Right renal cortex interstitium (tissue), 3 donors: ENCODE results near the gene TARDBP. TPM values are rescaled to one million over a fixed set of nuclear protein-coding genes. Genes with fewer than 3 reads are reported as not detected.
"Not testable (repeated sequence)": the region's sequence is repeated elsewhere in the genome, so short reads cannot be mapped to it uniquely, and the experiment has no call there.

Experiments used
- DNase-seq, 3 donors: peaks; one replicate each; pipeline ENCODE4 v3.0.0-alpha.2; 2013; ENCODE audit warnings: low read depth in 3 of 3, low spot score in 2 of 3
- polyA plus RNA-seq, 3 donors: library from polyadenylated mRNA; unstranded; fragments of 120-200 nt; gene quantifications; one replicate each; pipeline ENCODE4 v1.2.1, GENCODE V29; 2013; ENCODE audit not compliant: insufficient read length in 3 of 3

The TARDBP gene
- 100 to 1,000 TPM; 331 to 348 (median 336) TPM for polyA plus RNA-seq

DNA sequence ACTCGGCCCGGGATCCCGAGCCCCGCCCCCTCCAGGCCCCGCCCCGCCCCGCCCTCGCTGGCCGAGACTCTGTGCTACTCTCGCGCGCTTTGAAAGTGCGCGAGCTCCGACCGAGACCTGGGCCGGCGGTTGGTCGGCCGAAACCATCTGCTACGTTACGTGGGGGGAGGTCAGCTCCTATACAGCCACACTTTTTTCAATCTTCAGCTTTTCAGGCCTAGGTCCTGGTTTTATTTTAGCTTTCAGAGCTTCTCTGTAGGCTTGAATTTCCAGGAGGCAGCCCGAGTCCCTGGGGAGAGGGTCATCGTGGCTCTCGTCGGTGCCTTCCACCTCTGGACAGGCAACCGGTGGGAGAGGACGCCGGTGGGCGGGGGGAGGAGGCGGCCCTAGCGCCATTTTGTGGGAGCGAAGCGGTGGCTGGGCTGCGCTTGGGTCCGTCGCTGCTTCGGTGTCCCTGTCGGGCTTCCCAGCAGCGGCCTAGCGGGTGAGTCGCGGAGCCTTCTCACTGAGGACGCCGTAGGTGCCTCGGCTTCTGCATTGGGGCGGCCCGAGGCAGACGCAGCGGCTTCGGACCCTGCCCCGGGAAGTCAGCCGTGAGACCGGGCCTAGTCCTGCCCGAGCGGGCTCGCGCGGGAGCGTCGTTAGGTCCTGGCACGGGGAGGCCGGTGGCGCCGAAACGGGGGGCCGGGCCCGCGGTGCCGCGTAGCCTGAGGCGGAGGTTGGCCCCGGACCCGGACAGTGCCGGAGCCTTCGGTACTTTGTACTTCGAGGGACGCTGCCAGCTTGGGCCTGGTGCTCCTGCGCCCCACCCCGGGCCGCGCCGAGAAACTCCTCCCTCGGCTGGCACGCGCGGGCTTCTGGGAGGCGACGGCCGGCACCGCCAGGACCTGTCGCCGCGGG lies at the start of gene TARDBP:
Gene TARDBP, plus strand, starts transcription at position 395 of the 900 bp plus-strand sequence. CDS start 1,074 bp downstream, outside the sequence.
- peak; percentile 86 to 96 (median 93) for DNase-seq

DNA sequence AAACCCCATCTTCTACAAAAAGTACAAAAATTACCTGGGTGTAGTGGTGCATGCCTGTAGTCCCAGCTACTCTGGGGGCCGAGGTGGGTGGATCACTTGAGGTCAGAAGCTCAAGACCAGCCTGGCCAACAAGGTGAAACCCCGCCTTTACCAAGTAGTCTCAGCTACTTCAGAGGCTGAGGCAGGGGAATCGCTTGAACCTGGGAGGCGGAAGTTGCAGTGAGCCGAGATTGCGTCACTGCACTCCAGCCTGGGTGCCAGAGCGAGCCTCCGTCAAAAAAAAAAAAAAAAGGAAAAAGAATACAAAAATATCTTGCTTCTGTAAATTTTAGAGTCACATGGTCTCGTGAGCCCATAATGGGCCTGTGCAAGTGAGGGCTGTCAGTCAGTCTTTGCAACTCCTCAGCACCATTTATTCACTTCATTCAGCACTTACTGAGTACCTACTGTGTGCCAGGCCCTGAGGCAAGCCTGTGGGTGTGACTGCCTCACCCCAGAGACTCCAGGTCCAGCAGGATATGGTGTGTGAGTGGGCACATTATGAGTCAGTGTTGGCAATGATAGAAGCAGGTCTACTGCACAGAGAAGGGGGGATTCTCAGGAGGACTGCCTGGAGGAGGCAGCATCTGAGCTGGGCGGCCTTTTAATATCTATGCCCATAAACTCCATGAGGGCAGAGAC lies 46.8 kb upstream of the TARDBP start:
- no peak for DNase-seq

GRCh38 chr1:10967090-10967489 lies 45.4 kb upstream of the TARDBP start:
- DNase-seq, result no peak

GRCh38 chr1:10968411-10968826 lies 44.0 kb upstream of the TARDBP start:
- no peak for DNase-seq

DNA sequence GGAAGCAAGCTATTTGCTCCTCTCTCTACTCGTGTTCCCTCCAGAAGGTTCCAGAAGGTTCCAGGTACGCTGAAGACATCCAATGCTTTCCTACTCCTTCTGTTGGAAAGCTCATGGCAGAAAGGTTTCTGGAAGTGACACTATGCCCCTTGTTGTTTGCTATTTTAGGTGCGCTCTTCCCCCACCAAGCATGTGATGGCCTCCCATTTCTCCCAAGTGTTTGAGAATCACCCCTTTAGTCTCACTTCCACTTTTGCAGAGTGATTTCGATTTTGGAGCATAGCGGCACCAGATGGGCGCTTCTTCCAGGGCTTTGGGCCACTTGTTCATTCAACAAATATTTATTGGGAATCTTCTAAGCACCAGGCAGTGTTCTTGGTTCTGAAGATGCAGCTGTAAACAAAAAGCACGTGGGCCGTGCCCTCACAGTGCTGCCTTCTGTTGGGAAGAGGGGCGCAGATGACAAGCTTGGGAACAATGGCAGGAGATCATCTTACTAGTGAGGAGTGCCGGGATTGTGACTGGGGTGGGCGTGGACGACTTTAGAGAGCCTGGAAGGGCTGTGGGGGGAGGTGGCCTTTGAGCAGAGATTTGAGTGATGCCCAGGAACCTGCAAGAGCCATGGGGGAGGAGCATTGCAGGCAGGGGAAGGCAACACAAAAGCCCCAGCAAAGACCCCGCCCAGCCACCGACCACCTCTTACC lies 43.0 kb upstream of the TARDBP start:
- no peak for DNase-seq

GRCh38 chr1:10969971-10970332 lies 42.5 kb upstream of the TARDBP start:
- DNase-seq, result no peak

GRCh38 chr1:10973552-10973951 lies 38.9 kb upstream of the TARDBP start:
- no peak for DNase-seq

DNA sequence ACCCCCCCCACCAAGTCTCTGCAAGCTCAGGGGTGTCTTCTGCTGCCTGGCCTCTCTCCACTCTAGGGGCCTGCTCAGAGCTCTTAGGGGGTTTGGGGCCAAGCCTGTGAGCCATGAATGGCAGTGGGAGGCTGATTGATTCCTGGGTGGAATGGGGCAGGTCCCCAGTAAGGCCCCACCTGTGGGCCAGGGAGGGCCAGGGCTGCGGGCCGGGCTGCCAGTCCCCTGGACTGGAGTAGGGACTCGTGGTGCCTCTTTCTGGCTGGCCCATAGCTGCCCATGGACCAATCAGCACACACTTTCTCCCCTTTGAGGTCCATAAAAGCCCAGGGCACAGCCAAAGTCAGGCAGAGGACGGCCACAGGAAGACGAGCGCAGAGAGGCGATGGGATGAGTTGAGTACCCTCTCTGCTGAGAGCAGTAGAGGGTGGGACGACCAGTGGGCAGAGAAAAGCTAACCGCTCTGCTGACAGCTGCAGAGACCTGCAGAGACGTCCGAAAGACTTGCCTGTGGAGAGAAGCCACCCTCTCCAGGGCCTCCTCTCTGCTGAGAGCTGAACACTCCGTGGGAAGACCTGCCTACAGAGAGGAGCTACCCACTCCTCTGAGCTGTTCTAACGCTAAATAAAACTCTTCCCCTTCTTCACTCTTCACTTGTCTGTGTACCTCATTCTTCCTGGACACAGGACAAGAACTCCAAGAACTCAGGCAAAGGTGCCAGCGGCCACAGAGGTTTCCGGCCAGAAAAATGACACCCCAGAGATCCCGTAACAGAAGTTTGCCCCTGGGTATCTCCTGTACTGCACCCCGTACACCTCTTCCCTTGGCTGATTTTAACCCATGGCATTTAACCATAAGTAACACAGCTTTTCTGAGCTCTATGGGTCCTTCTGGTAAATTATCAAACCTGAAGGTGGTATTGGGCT lies 38.2 kb upstream of the TARDBP start:
- no peak for DNase-seq

DNA sequence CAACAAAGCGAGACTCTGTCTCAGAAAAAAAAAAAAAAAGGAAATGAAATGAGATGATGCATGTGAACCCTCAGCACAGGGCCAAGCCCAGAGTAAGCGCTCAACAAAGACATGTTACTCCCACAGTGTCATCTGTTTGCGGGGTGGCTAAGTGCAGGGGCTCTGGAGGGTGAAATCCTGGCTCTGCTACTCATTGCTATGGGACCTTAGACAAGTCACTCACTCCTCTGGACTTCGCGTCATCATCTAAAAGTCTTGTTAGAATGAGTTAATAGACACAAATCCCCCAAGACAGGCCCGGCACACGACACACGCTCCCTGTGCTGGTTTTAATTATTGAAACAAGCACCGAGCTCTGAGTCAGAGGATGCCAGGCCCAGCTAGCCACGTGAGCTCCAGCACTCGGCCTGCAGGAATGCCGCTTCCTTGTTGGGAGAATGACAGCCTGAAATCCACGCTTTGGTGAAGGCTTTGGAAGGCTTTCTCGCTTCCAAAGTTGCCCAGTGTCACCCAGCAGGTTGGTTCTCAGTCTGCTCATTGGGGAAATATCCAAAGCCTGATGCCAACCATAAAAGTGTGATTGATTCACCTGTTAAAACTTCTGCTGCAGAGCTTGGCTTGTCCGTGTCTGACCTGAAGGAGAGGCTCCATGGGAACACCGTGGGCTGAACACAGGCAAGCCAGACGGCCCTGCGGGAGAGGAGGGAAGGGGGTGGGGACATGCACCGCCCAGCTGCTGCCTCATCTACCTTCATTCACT lies 36.7 kb upstream of the TARDBP start:
- no peak for DNase-seq

GRCh38 chr1:10978719-10979118 lies 33.7 kb upstream of the TARDBP start:
- no peak for DNase-seq

- DNase-seq, result no peak
Observed at GRCh38 chr1:10979483-10979920, 33.0 kb upstream of the TARDBP start.

DNA sequence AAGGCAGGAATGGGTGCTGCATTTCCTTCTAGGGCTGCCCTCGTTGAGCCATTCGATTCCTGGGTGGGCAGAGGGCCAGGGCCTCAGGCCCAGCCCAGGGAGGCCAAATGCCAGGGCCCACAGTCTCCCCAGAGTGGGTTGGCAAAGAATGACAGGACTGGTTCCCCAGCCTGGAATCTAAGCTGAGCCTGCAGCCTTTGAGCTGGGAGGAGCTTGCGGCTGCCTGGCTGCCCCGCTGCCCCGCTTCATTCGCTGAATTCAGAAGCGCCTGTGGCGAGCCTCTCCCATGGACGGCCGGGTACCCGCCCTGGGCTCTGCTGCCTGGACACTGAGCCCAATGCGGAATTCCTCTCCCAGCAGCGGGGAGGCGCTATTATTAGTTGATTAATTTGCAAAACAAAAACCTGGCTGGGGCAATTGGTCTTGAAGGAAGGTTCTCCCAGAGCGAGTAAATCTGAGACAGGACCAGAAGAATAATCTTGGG lies 32.3 kb upstream of the TARDBP start:
- DNase-seq, result no peak

DNA sequence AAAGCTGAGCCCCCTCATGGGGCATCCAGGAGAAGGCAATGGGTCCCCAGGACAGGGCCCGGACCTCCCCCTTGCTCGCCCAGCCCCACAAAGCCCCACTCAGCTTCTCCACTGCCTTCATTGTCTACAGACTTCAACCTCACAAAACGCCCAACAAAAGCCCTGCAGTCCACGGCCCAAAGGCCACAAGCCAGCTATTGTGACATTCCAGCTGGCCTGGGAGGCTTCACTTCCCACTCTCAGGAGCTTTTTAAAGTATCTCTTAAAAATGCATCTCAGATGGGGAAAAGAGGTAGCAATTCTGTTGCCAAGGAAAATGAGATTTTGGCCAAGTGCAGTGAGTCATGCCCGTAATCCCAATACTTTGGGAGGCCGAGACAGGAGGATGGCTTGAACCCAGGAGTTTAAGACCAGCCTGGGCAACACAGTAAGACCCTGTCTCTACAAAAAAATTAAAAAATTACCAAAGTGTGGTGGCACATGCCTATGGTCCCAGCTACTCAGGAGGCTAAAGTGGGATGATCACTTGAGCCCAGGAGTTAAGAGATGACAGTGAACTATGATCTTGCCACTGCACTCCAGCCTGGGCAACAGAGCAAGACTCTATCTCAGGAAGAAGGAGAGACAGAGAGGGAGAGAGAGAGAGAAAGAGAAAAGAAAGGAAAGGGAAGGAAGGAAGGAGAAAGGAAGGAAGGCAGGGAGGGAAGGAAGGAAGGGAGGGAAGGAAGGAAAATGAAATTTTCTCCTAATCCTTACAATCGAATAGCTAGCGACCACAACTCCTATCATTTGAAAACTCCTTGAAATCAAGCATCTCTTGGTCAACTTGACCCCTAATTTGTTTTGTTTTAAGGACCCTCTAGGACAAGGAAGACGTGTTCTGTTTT lies 31.4 kb upstream of the TARDBP start:
- no peak for DNase-seq

- DNase-seq, result no peak
Observed at GRCh38 chr1:10986525-10986890, 25.9 kb upstream of the TARDBP start.

GRCh38 chr1:10987840-10988417 lies 24.5 kb upstream of the TARDBP start:
- DNase-seq, result no peak

- no peak for DNase-seq
Observed at GRCh38 chr1:10989095-10989494, 23.4 kb upstream of the TARDBP start.

GRCh38 chr1:10989920-10990516 lies 22.4 kb upstream of the TARDBP start:
- not testable (repeated sequence) for DNase-seq

DNA sequence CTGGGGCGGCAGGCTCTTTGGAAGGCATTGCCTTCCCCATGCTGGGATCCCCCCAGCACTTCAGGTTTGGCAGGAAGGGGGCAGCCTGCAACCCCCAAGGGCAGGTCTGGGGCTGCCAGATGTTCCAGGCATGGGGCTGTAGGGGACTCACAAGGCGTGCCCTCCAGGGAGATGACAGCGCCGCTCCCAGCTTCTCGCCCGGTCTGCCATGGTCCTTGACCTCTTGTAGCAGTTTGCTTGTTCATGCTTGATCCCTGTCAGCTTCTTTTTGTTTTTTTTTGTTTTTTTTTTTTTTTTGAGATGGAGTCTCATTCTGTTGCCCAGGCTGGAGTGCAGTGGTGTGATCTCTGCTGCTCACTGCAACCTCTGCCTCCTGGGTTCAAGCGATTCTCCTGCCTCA lies 21.6 kb upstream of the TARDBP start:
- no peak for DNase-seq
